GM12878 (cell line): ENCODE results near the gene KATNB1. TPM values are rescaled to one million over a fixed set of nuclear protein-coding genes. Genes with fewer than 3 reads are reported as not detected.

Experiments used
- ATAC-seq: fragments of 200-7000 bp; cut with Tn5 transposase; 3 replicates; pipeline ENCODE4 v1.9.1; 2020; ENCODE audit warnings: mild to moderate bottlenecking, moderate library complexity
- BruUV-seq: library from RNA; stranded (reverse); fragments of 400-500 nt; replicated peaks from 2 replicates; lab custom pipeline; 2021; lab: Mats Ljungman, UMichigan
- CTCF ChIA-PET: fragments of 300-600 bp; sonication (Branson Sonifier 250); formaldehyde crosslinking; extraction: SDS; loops from one replicate; lab custom pipeline; 2021; ENCODE audit warnings: inconsistent platforms; lab: Yijun Ruan, JAX
- POLR2A ChIA-PET: fragments of 350-600 bp; formaldehyde crosslinking; extraction: SDS; loops from one replicate; lab custom pipeline; 2021; ENCODE audit warnings: inconsistent platforms; lab: Charles Lee
- RAD21 ChIA-PET: fragments of 300-600 bp; sonication (Branson Sonifier 250); formaldehyde crosslinking; loops from one replicate; lab custom pipeline; 2023; ENCODE audit warnings: antibody characterized with exemption; ENCODE audit not compliant: unreplicated experiment; lab: Charles Lee
- SMC1A ChIA-PET: fragments of 300-600 bp; sonication (Branson Sonifier 250); formaldehyde crosslinking; loops from one replicate; lab custom pipeline; 2023; ENCODE audit not compliant: unreplicated experiment, uncharacterized antibody; lab: Charles Lee
- DNase-seq: peaks from one replicate; pipeline ENCODE4 v3.0.0-alpha.2; 2011; ENCODE audit warnings: low read depth, low spot score
- FAIRE-seq: peaks from 3 replicates; lab custom pipeline; 2011; peaks lifted over from hg19 to GRCh38; lab: Jason Lieb, UNC
- H2AFZ ChIP-seq: 2 replicates; pipeline ENCODE4 v1.6.0; 2011; ENCODE audit warnings: low read depth, low read length, control low read depth; ENCODE audit not compliant: control insufficient read depth
- H3K27ac ChIP-seq: 2 replicates; pipeline ENCODE4 v1.5.1; 2011; ENCODE audit warnings: control low read depth; ENCODE audit not compliant: control insufficient read depth, insufficient read depth
- H3K27me3 ChIP-seq, 2 experiments: replicated peaks in 1 of 2; 2 replicates each; pipeline versions ENCODE4 v1.6.0 to v1.6.1; 2011; ENCODE audit warnings: low read length in 1 of 2; ENCODE audit not compliant: control insufficient read depth in 2 of 2, insufficient read depth in 2 of 2
- H3K36me3 ChIP-seq, 2 experiments: 2 replicates each; pipeline ENCODE4 v1.5.1; 2011; ENCODE audit warnings: low read length in 1 of 2; ENCODE audit not compliant: control insufficient read depth in 2 of 2, insufficient read depth in 2 of 2
- H3K4me1 ChIP-seq: 2 replicates; pipeline ENCODE4 v1.6.1; 2011; ENCODE audit warnings: mild to moderate bottlenecking, low read length, moderate library complexity, mixed read lengths; ENCODE audit not compliant: control insufficient read depth, insufficient read depth
- H3K4me2 ChIP-seq: 2 replicates; pipeline ENCODE4 v1.6.0; 2011; ENCODE audit warnings: control low read depth; ENCODE audit not compliant: control insufficient read depth, insufficient read depth
- H3K4me3 ChIP-seq: fragments of 200-600 bp; sonication (generic); 2 replicates; pipeline ENCODE4 v1.5.1; 2016
- H3K79me2 ChIP-seq: 2 replicates; pipeline ENCODE4 v1.6.0; 2011; ENCODE audit warnings: low read length; ENCODE audit not compliant: control insufficient read depth, insufficient read depth
- H3K9ac ChIP-seq: 2 replicates; pipeline ENCODE4 v1.8.0; 2011; ENCODE audit warnings: low read length, control low read depth, mixed read lengths; ENCODE audit not compliant: control insufficient read depth, insufficient read depth
- H3K9me3 ChIP-seq: replicated peaks from 3 replicates; pipeline ENCODE4 v1.5.1; 2011; ENCODE audit warnings: mild to moderate bottlenecking, low read length; ENCODE audit not compliant: control insufficient read depth, insufficient read depth
- H4K20me1 ChIP-seq: 2 replicates; pipeline ENCODE4 v1.6.0; 2011; ENCODE audit not compliant: control insufficient read depth, insufficient read depth
- CEBPB ChIP-seq, 2 experiments: fragments of 150-350 bp in 1 of 2; IDR thresholded peaks; 2 replicates each; pipeline ENCODE4 v1.6.1; 2012 to 2014; ENCODE audit warnings: low read depth in 2 of 2, low read length in 2 of 2, borderline replicate concordance in 1 of 2, inconsistent platforms in 1 of 2
- IRF5 ChIP-seq: fragments of 450-650 bp; IDR thresholded peaks from 2 replicates; pipeline ENCODE4 v1.6.1; 2017; ENCODE audit warnings: borderline replicate concordance
- PML ChIP-seq: IDR thresholded peaks from 2 replicates; pipeline ENCODE4 v1.6.1; 2012; ENCODE audit warnings: low read length, inconsistent platforms
- PRDM15 ChIP-seq: fragments of 450-650 bp; formaldehyde crosslinking; IDR thresholded peaks from 2 replicates; pipeline ENCODE4 v1.4.0; 2020; ENCODE audit warnings: mild to moderate bottlenecking, moderate library complexity
- RAD51 ChIP-seq: fragments of 450-650 bp; IDR thresholded peaks from 2 replicates; pipeline ENCODE4 v1.6.1; 2016; ENCODE audit warnings: moderate library complexity, mild to moderate bottlenecking, inconsistent platforms
- SKIL ChIP-seq: fragments of 450-650 bp; IDR thresholded peaks from 2 replicates; pipeline ENCODE4 v1.6.1; 2017; ENCODE audit warnings: mild to moderate bottlenecking, low read depth, inconsistent platforms; ENCODE audit not compliant: poor library complexity, severe bottlenecking
- ZNF207 ChIP-seq: fragments of 450-650 bp; IDR thresholded peaks from 2 replicates; pipeline ENCODE4 v1.6.1; 2014; ENCODE audit warnings: antibody characterized with exemption, mild to moderate bottlenecking, borderline replicate concordance
- ZNF687 ChIP-seq: fragments of 450-650 bp; IDR thresholded peaks from 2 replicates; pipeline ENCODE4 v1.6.1; 2017; ENCODE audit warnings: mild to moderate bottlenecking, moderate library complexity
- WGBS: methylation state at CpG from one replicate; pipeline ENCODE4 v1.1.6; 2016; ENCODE audit warnings: low lambda C conversion rate; ENCODE audit not compliant: insufficient replicate concordance, insufficient coverage; ENCODE audit errors: missing lambda C conversion rate; 5-methylcytosine and 5-hydroxymethylcytosine counted together
- in situ Hi-C: fragments of 300-500 bp; cut with MboI; formaldehyde crosslinking; loops from 9 replicates; pipeline ENCODE4 v1.14.3; 2018; ENCODE audit warnings: mixed read lengths
- intact Hi-C: fragments of 100-400 bp; cut with micrococcal nuclease; formaldehyde crosslinking; loops from one replicate; pipeline ENCODE4 v1.14.2; 2022; ENCODE audit not compliant: unreplicated experiment
- polyA plus RNA-seq, 11 experiments: library from polyadenylated mRNA; depleted of rRNA in 4 of 11; unstranded in 6 of 11; stranded (reverse) in 5 of 11; fragments of >200 nt; fragmentation: Nextera tagmentation in 4 of 11; fragmentation: Illumina TruSeq in 1 of 11; extraction: Ambion mirVana in 4 of 11; extraction: Trizol in 1 of 11; gene quantifications; 1 replicate in 1 of 11; 2 replicates in 10 of 11; pipeline versions ENCODE4 v1.2.1 to v1.2.3, GENCODE V29; 2011 to 2016; ENCODE audit warnings: inconsistent platforms in 2 of 11, missing spikeins in 2 of 11, low read depth in 1 of 11
- total RNA-seq, 4 experiments: library from RNA; depleted of rRNA in 3 of 4; stranded (reverse); fragments of >200 nt in 3 of 4; fragmentation: Illumina TruSeq in 1 of 4; extraction: Trizol in 1 of 4; gene quantifications; 2 replicates each; pipeline versions ENCODE4 v1.2.1 to v1.2.3, GENCODE V29; 2013 to 2021

The KATNB1 gene
- total and polyA plus RNA-seq, 10 of the 15 experiments (the other 5 are each of a cell fraction or from before 2014, with no cell fraction given) = 0.71 to 46.5 (median 19.5) TPM

DNA sequence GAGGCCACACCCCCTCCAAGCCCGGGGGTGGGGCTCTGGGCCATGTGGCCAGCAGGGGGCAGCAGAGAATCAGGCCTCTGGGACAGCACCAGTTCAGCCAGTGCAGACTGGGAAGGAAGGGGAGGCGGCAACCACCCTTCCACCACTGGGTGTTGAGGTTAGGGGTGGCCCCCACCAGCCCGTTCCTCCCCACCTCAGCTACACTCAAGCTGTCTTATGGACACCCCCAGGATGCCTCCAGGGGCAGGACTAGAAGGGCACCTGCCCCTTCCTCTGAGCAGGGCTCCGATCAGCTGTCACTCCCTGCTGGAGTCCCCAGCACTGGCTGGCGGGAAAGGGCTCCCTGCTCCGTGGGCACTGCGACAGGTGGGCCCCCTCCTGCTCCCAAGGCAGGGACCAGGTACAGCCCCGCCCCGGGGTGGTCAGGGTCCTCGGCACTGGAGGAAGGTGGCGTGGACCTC, 21.8 kb downstream of the KATNB1 start (continued):
- no peak for TF ChIP-seq PRDM15 (CRISPR knock-in tag)
- TF ChIP-seq CEBPB (IDR thresholded peaks at IDR 0.05; ENCODE audit: borderline replicate concordance in 1 of 2, low read depth in 2 of 2, low read length in 2 of 2) = no peak
- TF ChIP-seq ZNF207 = no peak

DNA sequence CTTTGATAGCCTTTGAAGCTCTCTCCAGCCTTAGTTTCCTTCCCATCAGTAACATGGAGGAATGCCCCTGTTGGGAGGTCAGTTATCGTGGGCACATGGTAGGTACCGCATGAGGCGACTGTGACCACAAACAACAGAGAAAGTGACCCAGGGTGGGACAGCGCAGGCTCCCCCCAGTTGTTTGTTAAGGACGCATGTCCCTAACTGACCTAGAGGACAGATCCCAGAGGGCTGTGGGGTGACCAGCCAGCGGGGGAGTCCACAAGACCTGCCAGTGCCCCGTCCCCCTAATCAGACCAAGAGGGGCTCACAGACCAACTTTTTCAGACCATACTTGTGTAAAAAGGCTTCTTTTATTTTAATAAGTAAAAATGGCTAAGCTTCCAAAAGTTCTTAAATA, 22.3 kb downstream of the KATNB1 start:
- no peak for ATAC-seq
- in situ Hi-C loops = loop anchor here (5.0 kb wide), 1 partner anchor 244 kb away; the partner anchor contains the start of genes USB1 and ZNF319
- intact Hi-C loops = loop anchor here (1.0 to 5.0 kb wide), 2 partner anchors 104 to 247 kb away; no protein-coding TSS in a partner anchor
- H3K27me3 ChIP-seq = no peaks in the 10 kb centered on the region
- H3K4me3 ChIP-seq = no peak overlapping the region
- no peak overlapping the region for H3K27ac ChIP-seq
- WGBS = 96% methylated on average over 7 of the region's 7 CpGs
- H3K9me3 ChIP-seq = no peaks in the 10 kb centered on the region
- ChIA-PET CTCF (interaction anchor here (1.0 to 2.5 kb wide), 7 partner anchors 36 to 368 kb away, joined by 3 to 9 read pairs (median 4); no protein-coding TSS in a partner anchor), SMC1A (interaction anchor here (1.4 kb wide), 1 partner anchor 141 kb away, joined by 5 read pairs; no protein-coding TSS in a partner anchor), POLR2A (no interaction called here), RAD21 (interaction anchor here (2.0 kb wide), 1 partner anchor 8 kb away, joined by 6 read pairs; no protein-coding TSS in a partner anchor)
- no peak for DNase-seq
- no peaks in the 10 kb centered on the region for H3K79me2 ChIP-seq
- FAIRE-seq = no peak
- no peaks in the 10 kb centered on the region for H3K4me1 ChIP-seq
- BruUV-seq = no TSS peak
- H2AFZ ChIP-seq = no peak overlapping the region
- no peaks in the 10 kb centered on the region; a peak in 1 of 4 replicates for H3K36me3 ChIP-seq
- no peak overlapping the region for H3K9ac ChIP-seq
- H3K4me2 ChIP-seq = no peak overlapping the region
- H4K20me1 ChIP-seq = no peaks in the 10 kb centered on the region
- no peak for TF ChIP-seq IRF5
- TF ChIP-seq ZNF687 = no peak
- no peak for TF ChIP-seq SKIL
- TF ChIP-seq RAD51 = no peak
- TF ChIP-seq PML = no peak
